H1 (cell line): ENCODE results near the gene TMEM243. TPM values are rescaled to one million over a fixed set of nuclear protein-coding genes. Genes with fewer than 3 reads are reported as not detected.

ENCODE experiments used
- CTCF ChIA-PET: fragments of 300-600 bp; sonication (Branson Sonifier 250); formaldehyde crosslinking; loops from one replicate; lab custom pipeline; 2021; ENCODE audit not compliant: partially characterized antibody; lab: Charles Lee
- POLR2A ChIA-PET: fragments of 300-600 bp; sonication (Branson Sonifier 250); formaldehyde crosslinking; loops from one replicate; lab custom pipeline; 2021; ENCODE audit warnings: inconsistent platforms; ENCODE audit not compliant: partially characterized antibody; lab: Charles Lee
- DNase-seq, 2 experiments: peaks; one replicate each; pipeline versions ENCODE4 v3.0.0 to v3.0.0-alpha.2; 2010 to 2022; ENCODE audit warnings: low spot score in 2 of 2, low read depth in 1 of 2, mixed read lengths in 1 of 2
- FAIRE-seq: peaks from 2 replicates; lab custom pipeline; 2011; peaks lifted over from hg19 to GRCh38; lab: Jason Lieb, UNC
- H2AFZ ChIP-seq: 2 replicates; pipeline ENCODE4 v1.8.1; 2012; ENCODE audit warnings: low read length, inconsistent platforms
- H2AK5ac ChIP-seq: 2 replicates; pipeline ENCODE4 v1.6.1; 2013; ENCODE audit warnings: low read depth, low read length
- H2BK120ac ChIP-seq: replicated peaks from 2 replicates; pipeline ENCODE3; 2013; ENCODE audit warnings: low read depth, low read length, inconsistent platforms
- H2BK12ac ChIP-seq: 2 replicates; pipeline ENCODE4 v1.6.1; 2013; ENCODE audit warnings: low read depth, low read length
- H2BK15ac ChIP-seq: 2 replicates; pipeline ENCODE4 v1.6.1; 2013; ENCODE audit warnings: low read length
- H2BK20ac ChIP-seq: 2 replicates; pipeline ENCODE4 v1.6.1; 2013; ENCODE audit warnings: low read length
- H2BK5ac ChIP-seq: 2 replicates; pipeline ENCODE4 v1.6.1; 2013; ENCODE audit warnings: low read depth, low read length
- H3K14ac ChIP-seq: 2 replicates; pipeline ENCODE4 v1.6.1; 2013; ENCODE audit warnings: inconsistent platforms; ENCODE audit not compliant: insufficient read length
- H3K18ac ChIP-seq: 2 replicates; pipeline ENCODE4 v1.6.1; 2013; ENCODE audit warnings: low read length; ENCODE audit errors: extremely low read depth
- H3K23ac ChIP-seq: 2 replicates; pipeline ENCODE4 v1.6.1; 2013; ENCODE audit warnings: inconsistent platforms; ENCODE audit not compliant: insufficient read length
- H3K23me2 ChIP-seq: 2 replicates; pipeline ENCODE4 v1.6.1; 2013; ENCODE audit warnings: low read depth, low read length
- H3K27ac ChIP-seq: 2 replicates; pipeline ENCODE4 v1.6.1; 2011; ENCODE audit warnings: low read depth, low read length, inconsistent platforms
- H3K27me3 ChIP-seq, 4 experiments: replicated peaks in 1 of 4; 1 replicate in 1 of 4; 2 replicates in 3 of 4; pipeline versions ENCODE4 v1.6.1 to v1.8.1; 2011 to 2013; ENCODE audit warnings: low read length in 3 of 4, mild to moderate bottlenecking in 3 of 4, inconsistent platforms in 2 of 4, mixed read lengths in 2 of 4, moderate library complexity in 1 of 4; ENCODE audit not compliant: control insufficient read depth in 3 of 4, insufficient read depth in 3 of 4; ENCODE audit errors: extremely low read depth in 1 of 4
- H3K36me3 ChIP-seq, 4 experiments: 2 replicates each; pipeline versions ENCODE4 v1.6.1 to v1.8.1; 2011 to 2013; ENCODE audit warnings: mild to moderate bottlenecking in 4 of 4, low read length in 3 of 4, moderate library complexity in 2 of 4, control low read depth in 1 of 4, inconsistent platforms in 1 of 4; ENCODE audit not compliant: insufficient read depth in 4 of 4, control insufficient read depth in 2 of 4
- H3K4ac ChIP-seq: replicated peaks from 2 replicates; pipeline ENCODE3; 2013; ENCODE audit warnings: low read length, low read depth, mixed read lengths, inconsistent platforms; ENCODE audit not compliant: insufficient read length
- H3K4me1 ChIP-seq, 4 experiments: replicated peaks in 1 of 4; 1 replicate in 1 of 4; 2 replicates in 3 of 4; pipeline versions ENCODE4 v1.6.1 to v1.8.1; 2011 to 2013; ENCODE audit warnings: low read length in 3 of 4, inconsistent platforms in 2 of 4, mixed read lengths in 1 of 4; ENCODE audit not compliant: insufficient read depth in 4 of 4, control insufficient read depth in 3 of 4
- H3K4me2 ChIP-seq, 2 experiments: 2 replicates each; pipeline versions ENCODE4 v1.6.1 to v1.8.1; 2011 to 2013; ENCODE audit warnings: low read depth in 2 of 2, low read length in 2 of 2, control low read depth in 1 of 2, inconsistent platforms in 1 of 2, mild to moderate bottlenecking in 1 of 2; ENCODE audit not compliant: insufficient read depth in 1 of 2
- H3K4me3 ChIP-seq, 4 experiments: fragments of 200-600, 300-600 bp in 1 of 4; sonication (generic), shearing (Covaris generic), sonication (Bioruptor Twin) in 1 of 4; 2 replicates each; pipeline versions ENCODE4 v1.5.1 to v1.8.1; 2011 to 2016; ENCODE audit warnings: low read length in 4 of 4, low read depth in 3 of 4, control low read depth in 2 of 4, inconsistent platforms in 2 of 4, mild to moderate bottlenecking in 2 of 4, mixed read lengths in 1 of 4, moderate library complexity in 1 of 4; ENCODE audit not compliant: insufficient read depth in 2 of 4; ENCODE audit errors: extremely low read depth in 1 of 4
- H3K56ac ChIP-seq: replicated peaks from 2 replicates; pipeline ENCODE3; 2013; ENCODE audit warnings: low read depth, mild to moderate bottlenecking, mixed read lengths, low read length, inconsistent platforms; ENCODE audit not compliant: insufficient read length
- H3K79me1 ChIP-seq: 2 replicates; pipeline ENCODE4 v1.6.1; 2013; ENCODE audit warnings: low read depth, low read length, control low read depth
- H3K79me2 ChIP-seq, 2 experiments: 2 replicates each; pipeline versions ENCODE4 v1.6.1 to v1.8.1; 2012 to 2013; ENCODE audit warnings: low read length in 2 of 2, mild to moderate bottlenecking in 2 of 2, inconsistent platforms in 1 of 2; ENCODE audit not compliant: insufficient read depth in 2 of 2, control insufficient read depth in 1 of 2
- H3K9ac ChIP-seq, 4 experiments: replicated peaks in 1 of 4; 1 replicate in 1 of 4; 2 replicates in 3 of 4; pipeline versions ENCODE4 v1.6.1 to v1.8.1; 2011 to 2013; ENCODE audit warnings: low read depth in 3 of 4, low read length in 3 of 4, control low read depth in 2 of 4, mild to moderate bottlenecking in 2 of 4, moderate library complexity in 2 of 4, inconsistent platforms in 1 of 4; ENCODE audit errors: extremely low read depth in 1 of 4
- H3K9me3 ChIP-seq, 2 experiments: 2 replicates each; pipeline versions ENCODE4 v1.6.1 to v1.8.1; 2012 to 2013; ENCODE audit warnings: mild to moderate bottlenecking in 2 of 2, moderate library complexity in 2 of 2, control low read depth in 1 of 2, inconsistent platforms in 1 of 2, low read depth in 1 of 2, low read length in 1 of 2, mixed read lengths in 1 of 2; ENCODE audit not compliant: insufficient read depth in 2 of 2
- H4K20me1 ChIP-seq, 2 experiments: replicated peaks in 1 of 2; 2 replicates each; pipeline versions ENCODE3 to v1.8.1; 2011 to 2013; ENCODE audit warnings: inconsistent platforms in 2 of 2, low read length in 2 of 2, mild to moderate bottlenecking in 1 of 2; ENCODE audit not compliant: insufficient read depth in 2 of 2, control insufficient read depth in 1 of 2
- H4K5ac ChIP-seq: 2 replicates; pipeline ENCODE4 v1.6.1; 2013; ENCODE audit warnings: low read length, low read depth, mixed read lengths, inconsistent platforms; ENCODE audit not compliant: insufficient read length
- H4K8ac ChIP-seq: 2 replicates; pipeline ENCODE4 v1.8.0; 2013; ENCODE audit warnings: mild to moderate bottlenecking, moderate library complexity, low read length, inconsistent platforms; ENCODE audit not compliant: insufficient read depth; ENCODE audit errors: extremely low read depth
- H4K91ac ChIP-seq: replicated peaks from 2 replicates; pipeline ENCODE3; 2013; ENCODE audit warnings: low read length, mixed read lengths, inconsistent platforms; ENCODE audit not compliant: insufficient read length
- GTF2F1 ChIP-seq: IDR thresholded peaks from 2 replicates; pipeline ENCODE4 v1.6.1; 2012; ENCODE audit warnings: low read depth, low read length, improper control_type of control experiment, borderline replicate concordance
- POLR2A ChIP-seq, 2 experiments: IDR thresholded peaks; 1 replicate in 1 of 2; 2 replicates in 1 of 2; pipeline ENCODE4 v1.6.1; 2011; ENCODE audit warnings: low read depth in 2 of 2, low read length in 2 of 2, mild to moderate bottlenecking in 2 of 2; ENCODE audit errors: control extremely low read depth in 1 of 2
- WGBS, 2 experiments: shearing (Covaris generic) in 1 of 2; methylation state at CpG; one replicate each; pipeline versions ENCODE4 v1.1.6 to v1.1.7; 2013 to 2015; ENCODE audit warnings: low lambda C conversion rate in 2 of 2, mixed read lengths in 2 of 2, inconsistent platforms in 1 of 2, low coverage in 1 of 2, missing lambda C conversion rate in 1 of 2; ENCODE audit not compliant: insufficient replicate concordance in 2 of 2, insufficient coverage in 1 of 2, insufficient read length in 1 of 2; ENCODE audit errors: extremely low coverage in 1 of 2, missing lambda C conversion rate in 1 of 2; 5-methylcytosine and 5-hydroxymethylcytosine counted together
- polyA plus RNA-seq, 7 experiments: library from polyadenylated mRNA; depleted of rRNA in 3 of 7; stranded (reverse) in 5 of 7; unstranded in 2 of 7; fragments of >200 nt in 5 of 7; fragments of 200-250 nt in 2 of 7; gene quantifications; 1 replicate in 5 of 7; 2 replicates in 1 of 7; 4 replicates in 1 of 7; pipeline versions ENCODE4 v1.2.1 to v1.2.3, GENCODE V29; 2011 to 2013; ENCODE audit warnings: missing spikeins in 2 of 7, mixed read lengths in 2 of 7
- total RNA-seq: library from RNA; stranded (reverse); fragmentation: NEBNext Ultra II Directional; extraction: Animal tissue kit (Norgen Biotek cat#: 25700); gene quantifications from 2 replicates; pipeline ENCODE4 v1.2.1, GENCODE V29; 2021

Gene TMEM243
- total and polyA plus RNA-seq, 2 of the 8 experiments (the other 6 are each of a cell fraction or from before 2014, with no cell fraction given) = 23.7 to 27.6 TPM

- Histone ChIP-seq H3K4me3 (no peak overlapping the region), H3K14ac (no peak overlapping the region), H4K20me1 (peaks cover 1 to 3% of the 10 kb centered on the region in 2 experiments), H3K4ac (no peak overlapping the region), H2BK12ac (no peak overlapping the region), H3K9ac (no peak overlapping the region), H3K36me3 (peaks cover 0 to 6% (median 3%) of the 10 kb centered on the region in 4 experiments; a peak in 2 of 8 replicates), H3K9me3 (no peaks in the 10 kb centered on the region), H3K23me2 (peaks cover 14% of the 10 kb centered on the region; the same call in 1 of the 2 replicates), H4K5ac (no peak overlapping the region), H3K79me1 (peaks cover 10% of the 10 kb centered on the region; the same call in 1 of the 2 replicates), H4K8ac (no peak overlapping the region), H2BK20ac (no peak overlapping the region), H2BK15ac (no peak overlapping the region), H3K27me3 (peaks cover 0 to 14% (median 10%) of the 10 kb centered on the region in 4 experiments; a peak in 5 of 7 replicates), H3K56ac (no peak overlapping the region), H2BK5ac (no peak overlapping the region), H3K4me2 (no peak overlapping the region), H3K79me2 (peaks cover 0 to 57% of the 10 kb centered on the region in 2 experiments; a peak in 3 of 4 replicates)
- WGBS, 2 experiments = 84% methylated on average over 5 of the region's 5 CpGs; no CpG with 5 or more reads in 1 of the 2 experiments
- ChIA-PET POLR2A (interaction anchor here (0.8 to 5.5 kb wide), 5 partner anchors 9 to 63 kb away, joined by 3 to 40 read pairs (median 4); partner anchors contain the start of gene DMTF1), CTCF (interaction anchor here (0.7 to 2.3 kb wide), 3 partner anchors 15 to 599 kb away, joined by 3 to 7 read pairs (median 3); no protein-coding TSS in a partner anchor)
- TF ChIP-seq POLR2A (IDR thresholded peaks at IDR 0.05; ENCODE audit: control extremely low read depth in 1 of 2, low read depth in 2 of 2, low read length in 2 of 2) = 0 out of 3 replicates have a peak, but pooled peaks of 1 of the 2 experiments have one; percentile 18
- TF ChIP-seq GTF2F1 = no peak
- TF ChIP-seq, all 59 proteins: peak for 1
- H3K23ac ChIP-seq = no peak overlapping the region
- no peak overlapping the region for H2AFZ ChIP-seq
- H3K4me1 ChIP-seq = peaks cover 0 to 10% (median under 1%) of the 10 kb centered on the region in 4 experiments; a peak in 4 of 7 replicates
- H2BK120ac ChIP-seq = no peak overlapping the region
- no peak overlapping the region for H3K18ac ChIP-seq
- DNase-seq (no peak), FAIRE-seq (no peak)
- no peak overlapping the region for H3K27ac ChIP-seq
- H2AK5ac ChIP-seq = no peak overlapping the region
- H4K91ac ChIP-seq = no peak overlapping the region
These were observed 2.6 kb downstream of the TMEM243 start for GRCh38 chr7:87216701-87217508.
